ENCODE data around the gene LTBP4.

DNA sequence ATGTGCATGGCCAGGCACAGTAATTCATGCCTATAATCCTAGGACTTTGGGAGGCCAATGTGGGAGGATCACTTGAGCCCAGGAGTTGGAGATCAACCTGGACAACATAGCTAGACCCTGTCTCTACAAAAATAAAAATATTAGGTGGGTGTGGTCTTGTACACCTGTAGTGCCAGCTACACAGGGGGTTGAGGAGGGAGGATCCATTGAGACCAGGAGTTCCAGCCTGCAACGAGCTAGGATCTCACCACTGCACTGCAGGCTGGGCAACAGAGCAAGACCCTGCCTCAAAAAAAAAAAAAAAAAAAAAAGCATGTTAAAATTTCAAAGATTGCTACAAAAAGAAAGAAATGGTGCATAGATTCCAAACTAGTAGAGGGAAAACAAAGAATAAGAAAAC is 37.2 kb downstream of the LTBP4 start:
- TF ChIP-seq CTCF (IDR thresholded peaks at IDR 0.05) (no peak), POLR2A (IDR thresholded peaks at IDR 0.05) (no peak), POLR2AphosphoS5 (IDR thresholded peaks at IDR 0.05) (no peak)
